Neural progenitor cell (in vitro differentiated cells): ENCODE measurements around the gene PLEKHA5. TPM values are rescaled to one million over a fixed set of nuclear protein-coding genes. Genes with fewer than 3 reads are reported as not detected.

ENCODE experiments used
- DNase-seq: peaks from one replicate; pipeline ENCODE4 v3.0.0-alpha.2; 2016; ENCODE audit warnings: low spot score
- H2AFZ ChIP-seq: fragments of 200-600 bp; sonication (generic); replicated peaks from 2 replicates; pipeline ENCODE4 v1.6.1; 2016; ENCODE audit warnings: antibody characterized with exemption
- H3F3A ChIP-seq: fragments of 200-600 bp; sonication (generic); 2 replicates; pipeline ENCODE4 v1.6.1; 2016; ENCODE audit warnings: antibody characterized with exemption, low read depth
- H3K27ac ChIP-seq: fragments of 200-600 bp; sonication (generic); 2 replicates; pipeline ENCODE4 v1.5.1; 2016; ENCODE audit warnings: mild to moderate bottlenecking
- H3K27me3 ChIP-seq: fragments of 200-600 bp; sonication (generic); 2 replicates; pipeline ENCODE4 v1.6.1; 2016; ENCODE audit warnings: mild to moderate bottlenecking, moderate library complexity
- H3K36me3 ChIP-seq: fragments of 200-600 bp; sonication (generic); 2 replicates; pipeline ENCODE4 v1.5.1; 2016
- H3K4me1 ChIP-seq: fragments of 200-600 bp; sonication (generic); 2 replicates; pipeline ENCODE4 v1.6.1; 2016; ENCODE audit warnings: mixed run types
- H3K4me2 ChIP-seq: fragments of 200-600 bp; sonication (generic); 2 replicates; pipeline ENCODE4 v1.6.1; 2016
- H3K4me3 ChIP-seq: fragments of 200-600 bp; sonication (generic); 2 replicates; pipeline ENCODE4 v1.5.1; 2016
- H3K79me2 ChIP-seq: fragments of 200-600 bp; sonication (generic); 2 replicates; pipeline ENCODE4 v1.6.1; 2016; ENCODE audit warnings: low read depth
- H3K9ac ChIP-seq: fragments of 200-600 bp; sonication (generic); 2 replicates; pipeline ENCODE4 v1.6.1; 2016
- H3K9me3 ChIP-seq: fragments of 200-600 bp; sonication (generic); 2 replicates; pipeline ENCODE4 v1.5.1; 2016; ENCODE audit warnings: low read depth
- H4K20me1 ChIP-seq: fragments of 200-600 bp; sonication (generic); 2 replicates; pipeline ENCODE4 v1.6.1; 2016; ENCODE audit warnings: low read depth
- H3K27ac Mint-ChIP-seq: 3 replicates; pipeline ENCODE4 v1.8.0; 2021; ENCODE audit warnings: mixed read lengths
- H3K27me3 Mint-ChIP-seq: 2 replicates; pipeline ENCODE4 v1.8.0; 2022; ENCODE audit warnings: low read depth, mild to moderate bottlenecking, inconsistent platforms, moderate library complexity, mixed read lengths; ENCODE audit not compliant: insufficient read depth
- H3K36me3 Mint-ChIP-seq: 3 replicates; pipeline ENCODE4 v1.8.0; 2021; ENCODE audit warnings: mixed read lengths
- H3K4me1 Mint-ChIP-seq: 3 replicates; pipeline ENCODE4 v1.8.0; 2021; ENCODE audit warnings: mixed read lengths
- H3K4me3 Mint-ChIP-seq: 3 replicates; pipeline ENCODE4 v1.8.0; 2021; ENCODE audit warnings: mild to moderate bottlenecking, moderate library complexity, mixed read lengths
- H3K9me3 Mint-ChIP-seq: 3 replicates; pipeline ENCODE4 v1.8.0; 2020; ENCODE audit warnings: mixed read lengths
- EZH2 ChIP-seq: fragments of 200-600 bp; sonication (generic); IDR thresholded peaks from 2 replicates; pipeline ENCODE4 v1.6.1; 2017; ENCODE audit warnings: antibody characterized with exemption, mild to moderate bottlenecking, moderate library complexity
- EZH2phosphoT487 ChIP-seq: fragments of 200-600 bp; sonication (generic); IDR thresholded peaks from 2 replicates; pipeline ENCODE4 v1.6.1; 2017; ENCODE audit warnings: antibody characterized with exemption
- total RNA-seq: library from RNA; depleted of rRNA; stranded (reverse); fragments of >200 nt; gene quantifications from 2 replicates; pipeline ENCODE4 v1.2.3, GENCODE V29; 2015; ENCODE audit warnings: low replicate concordance
- TF ChIP-seq, protein P1 (sequence below): fragments of 200-600 bp; sonication (generic); IDR thresholded peaks from 2 replicates; pipeline ENCODE4 v1.5.1; 2017; ENCODE audit warnings: antibody characterized with exemption, mild to moderate bottlenecking

Gene PLEKHA5
- total RNA-seq, 1 donor from 2014 or later, result 86.7 TPM

DNA sequence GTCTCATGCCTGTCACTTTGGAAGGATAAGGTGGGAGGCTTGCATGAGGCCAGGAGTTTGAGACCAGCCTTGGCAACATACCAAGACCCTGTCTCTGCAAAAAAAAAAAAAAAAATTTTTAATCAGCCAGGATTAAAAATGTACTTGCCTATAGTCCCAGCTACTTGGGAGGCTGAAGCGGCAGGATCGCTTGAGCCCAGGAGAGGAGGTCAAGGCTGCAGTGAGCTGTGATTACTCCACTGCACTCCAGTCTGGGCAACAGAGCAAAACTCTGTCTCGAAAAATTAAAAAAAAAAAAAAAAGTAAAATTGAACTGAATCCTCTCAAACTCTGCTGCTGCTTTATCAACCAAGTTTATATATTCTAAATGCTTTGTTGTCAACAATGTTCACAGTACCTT lies 181.6 kb downstream of the PLEKHA5 start:
- peaks cover 4% of the 10 kb centered on the region for H3F3A ChIP-seq
- Mint-ChIP-seq H3K36me3 (peaks cover 26% of the 10 kb centered on the region), H3K27me3 (no peaks in the 10 kb centered on the region), H3K4me1 (no peaks in the 10 kb centered on the region), H3K9me3 (peaks cover 2% of the 10 kb centered on the region), H3K27ac (no peak overlapping the region), H3K4me3 (no peak overlapping the region)
- no peak overlapping the region for H2AFZ ChIP-seq
- no peak overlapping the region for H3K4me2 ChIP-seq
- H3K36me3 ChIP-seq, result no peaks in the 10 kb centered on the region
- no peaks in the 10 kb centered on the region for H3K9me3 ChIP-seq
- no peak overlapping the region for H3K27ac ChIP-seq
- no peaks in the 10 kb centered on the region for H4K20me1 ChIP-seq
- no peak for DNase-seq
- H3K4me1 ChIP-seq, result no peaks in the 10 kb centered on the region
- H3K27me3 ChIP-seq, result no peaks in the 10 kb centered on the region
- no peak overlapping the region for H3K9ac ChIP-seq
- H3K79me2 ChIP-seq, result no peaks in the 10 kb centered on the region
- TF ChIP-seq, protein P1, sequence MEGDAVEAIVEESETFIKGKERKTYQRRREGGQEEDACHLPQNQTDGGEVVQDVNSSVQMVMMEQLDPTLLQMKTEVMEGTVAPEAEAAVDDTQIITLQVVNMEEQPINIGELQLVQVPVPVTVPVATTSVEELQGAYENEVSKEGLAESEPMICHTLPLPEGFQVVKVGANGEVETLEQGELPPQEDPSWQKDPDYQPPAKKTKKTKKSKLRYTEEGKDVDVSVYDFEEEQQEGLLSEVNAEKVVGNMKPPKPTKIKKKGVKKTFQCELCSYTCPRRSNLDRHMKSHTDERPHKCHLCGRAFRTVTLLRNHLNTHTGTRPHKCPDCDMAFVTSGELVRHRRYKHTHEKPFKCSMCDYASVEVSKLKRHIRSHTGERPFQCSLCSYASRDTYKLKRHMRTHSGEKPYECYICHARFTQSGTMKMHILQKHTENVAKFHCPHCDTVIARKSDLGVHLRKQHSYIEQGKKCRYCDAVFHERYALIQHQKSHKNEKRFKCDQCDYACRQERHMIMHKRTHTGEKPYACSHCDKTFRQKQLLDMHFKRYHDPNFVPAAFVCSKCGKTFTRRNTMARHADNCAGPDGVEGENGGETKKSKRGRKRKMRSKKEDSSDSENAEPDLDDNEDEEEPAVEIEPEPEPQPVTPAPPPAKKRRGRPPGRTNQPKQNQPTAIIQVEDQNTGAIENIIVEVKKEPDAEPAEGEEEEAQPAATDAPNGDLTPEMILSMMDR, result no peak
- TF ChIP-seq EZH2 (no peak), EZH2phosphoT487 (no peak)
- H3K4me3 ChIP-seq, result no peak overlapping the region

DNA sequence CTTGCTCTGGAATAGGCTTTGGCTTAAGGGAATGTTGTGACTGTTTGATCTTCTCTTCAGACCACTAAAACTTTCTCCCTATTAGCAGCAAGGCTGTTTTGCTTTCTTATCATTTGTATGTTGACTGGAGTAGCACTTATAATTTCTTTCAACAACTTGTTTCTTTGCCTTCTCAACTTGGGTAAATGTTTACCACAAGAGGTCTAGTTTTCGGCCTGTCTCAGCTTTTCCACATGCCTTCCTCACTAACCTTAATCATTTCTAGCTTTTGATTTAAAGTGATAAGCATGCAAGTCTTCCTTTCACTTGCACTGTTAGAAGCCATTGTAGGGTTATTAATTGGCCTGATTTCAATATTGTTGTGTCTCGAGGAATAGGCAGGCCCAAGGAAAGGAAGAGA lies 183.1 kb downstream of the PLEKHA5 start:
- H3K4me3 ChIP-seq, result no peak overlapping the region
- Mint-ChIP-seq H3K27ac (no peak overlapping the region), H3K4me3 (no peak overlapping the region), H3K27me3 (no peaks in the 10 kb centered on the region), H3K9me3 (no peaks in the 10 kb centered on the region), H3K36me3 (peaks cover 17% of the 10 kb centered on the region), H3K4me1 (no peaks in the 10 kb centered on the region)
- no peaks in the 10 kb centered on the region for H4K20me1 ChIP-seq
- no peak overlapping the region for H3K4me2 ChIP-seq
- no peaks in the 10 kb centered on the region for H3K9me3 ChIP-seq
- no peak for DNase-seq
- no peaks in the 10 kb centered on the region for H3K79me2 ChIP-seq
- H3K27me3 ChIP-seq, result no peaks in the 10 kb centered on the region
- H3K4me1 ChIP-seq, result no peaks in the 10 kb centered on the region
- TF ChIP-seq EZH2phosphoT487 (no peak), EZH2 (no peak)
- TF ChIP-seq, protein P1, result no peak
- H3F3A ChIP-seq, result peaks cover 4% of the 10 kb centered on the region
- H3K9ac ChIP-seq, result no peak overlapping the region
- no peak overlapping the region for H2AFZ ChIP-seq
- H3K27ac ChIP-seq, result no peak overlapping the region
- H3K36me3 ChIP-seq, result no peaks in the 10 kb centered on the region

DNA sequence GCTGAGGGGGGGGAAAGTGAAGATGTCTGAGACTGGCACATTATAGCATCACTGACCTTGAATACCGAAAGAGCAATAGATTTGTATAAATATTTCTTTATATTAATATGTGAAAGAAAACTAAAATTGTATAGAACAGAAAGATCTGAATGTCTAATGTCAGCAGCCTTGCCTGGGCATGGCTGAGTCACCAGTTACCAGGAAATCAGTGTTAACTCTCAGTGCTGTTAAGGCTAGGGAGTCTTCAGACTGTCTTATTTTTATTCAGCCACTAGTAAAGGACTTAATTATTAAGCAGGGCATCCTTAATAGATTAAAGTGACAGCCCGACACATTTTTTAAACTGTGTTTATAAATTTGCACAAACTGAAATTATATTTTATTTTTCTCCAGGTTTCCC lies 186.9 kb downstream of the PLEKHA5 start:
- H3K4me2 ChIP-seq, result no peak overlapping the region
- H3K9me3 ChIP-seq, result no peaks in the 10 kb centered on the region
- H3K27ac Mint-ChIP-seq, result no peak overlapping the region
- H3K9me3 Mint-ChIP-seq, result no peaks in the 10 kb centered on the region
- TF ChIP-seq EZH2phosphoT487 (no peak), EZH2 (no peak)
- TF ChIP-seq, protein P1, result no peak
- H4K20me1 ChIP-seq, result no peaks in the 10 kb centered on the region
- no peaks in the 10 kb centered on the region for H3K4me1 Mint-ChIP-seq
- H3K27ac ChIP-seq, result no peak overlapping the region
- no peak overlapping the region for H3K4me3 ChIP-seq
- DNase-seq, result no peak
- H3K36me3 ChIP-seq, result no peaks in the 10 kb centered on the region
- no peaks in the 10 kb centered on the region for H3K27me3 ChIP-seq
- H3K9ac ChIP-seq, result no peak overlapping the region
- H3K36me3 Mint-ChIP-seq, result peaks cover 10% of the 10 kb centered on the region
- H3F3A ChIP-seq, result peaks cover 7% of the 10 kb centered on the region
- H3K4me1 ChIP-seq, result no peaks in the 10 kb centered on the region
- H3K4me3 Mint-ChIP-seq, result no peak overlapping the region
- no peak overlapping the region for H2AFZ ChIP-seq
- no peaks in the 10 kb centered on the region for H3K79me2 ChIP-seq
- no peaks in the 10 kb centered on the region for H3K27me3 Mint-ChIP-seq

DNA sequence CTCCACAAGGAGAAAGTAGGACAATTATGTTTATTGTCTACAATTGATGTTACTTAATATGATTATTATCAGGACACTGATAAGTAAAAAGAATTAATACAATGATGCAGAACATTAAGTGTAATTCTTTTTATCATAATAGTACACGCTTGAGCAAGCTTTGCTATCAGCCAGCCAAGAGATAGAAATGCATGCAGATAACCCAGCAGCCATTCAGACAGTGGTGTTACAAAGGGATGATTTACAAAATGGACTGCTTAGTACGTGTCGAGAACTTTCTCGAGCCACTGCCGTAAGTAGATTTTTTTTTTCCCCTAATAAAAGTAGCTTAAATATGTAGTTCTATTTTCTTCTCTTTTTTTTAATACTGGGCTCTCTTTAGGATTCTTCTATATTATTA lies 192.8 kb downstream of the PLEKHA5 start:
- peaks cover 4% of the 10 kb centered on the region for H3K9me3 Mint-ChIP-seq
- H4K20me1 ChIP-seq, result no peaks in the 10 kb centered on the region
- H3K4me1 ChIP-seq, result no peaks in the 10 kb centered on the region
- H3K9ac ChIP-seq, result no peak overlapping the region
- peaks cover 2% of the 10 kb centered on the region for H3K27me3 Mint-ChIP-seq
- H3K27ac ChIP-seq, result no peak overlapping the region
- H3K27ac Mint-ChIP-seq, result no peak overlapping the region
- peaks cover 7% of the 10 kb centered on the region for H3F3A ChIP-seq
- H3K4me2 ChIP-seq, result no peak overlapping the region
- no peaks in the 10 kb centered on the region for H3K79me2 ChIP-seq
- peaks cover 29% of the 10 kb centered on the region for H3K36me3 Mint-ChIP-seq
- H3K9me3 ChIP-seq, result no peaks in the 10 kb centered on the region
- H3K4me3 Mint-ChIP-seq, result no peak overlapping the region
- H3K4me3 ChIP-seq, result no peak overlapping the region
- H2AFZ ChIP-seq, result no peak overlapping the region
- peaks cover 6% of the 10 kb centered on the region for H3K36me3 ChIP-seq
- H3K27me3 ChIP-seq, result no peaks in the 10 kb centered on the region
- DNase-seq, result no peak
- no peaks in the 10 kb centered on the region for H3K4me1 Mint-ChIP-seq
- TF ChIP-seq, protein P1, result no peak
- TF ChIP-seq EZH2phosphoT487, result no peak
- no peak for TF ChIP-seq EZH2
